Activated naive CD4-positive, alpha-beta T cell (primary cell): ENCODE results near the gene ITGB2.

Experiments used
- DNase-seq, 4 experiments: peaks; one replicate each; lab custom pipeline; 2025; lab: John Stamatoyannopoulos, UW

The ITGB2 gene

GRCh38 chr21:44867999-44868700, 52.5 kb downstream of the ITGB2 start:
- peak in 1 of 4 experiments; percentile 36 for DNase-seq

GRCh38 chr21:44867464-44867863, 53.2 kb downstream of the ITGB2 start:
- no peak for DNase-seq

GRCh38 chr21:44866780-44867179, 53.9 kb downstream of the ITGB2 start:
- DNase-seq, result no peak

GRCh38 chr21:44865561-44866280, 55.0 kb downstream of the ITGB2 start:
- no peak for DNase-seq

- DNase-seq, result no peak
Observed at GRCh38 chr21:44862869-44863685, 57.6 kb downstream of the ITGB2 start.

GRCh38 chr21:44858791-44859190, 61.9 kb downstream of the ITGB2 start:
- no peak for DNase-seq

GRCh38 chr21:44858291-44858690, 62.4 kb downstream of the ITGB2 start:
- DNase-seq, result no peak

GRCh38 chr21:44857127-44857892, 63.4 kb downstream of the ITGB2 start:
- DNase-seq, result no peak

GRCh38 chr21:44856131-44856530, 64.6 kb downstream of the ITGB2 start:
- DNase-seq, result no peak

GRCh38 chr21:44855572-44855971, 65.1 kb downstream of the ITGB2 start:
- no peak for DNase-seq

- peak in 1 of 4 experiments; percentile 38 for DNase-seq
Observed at GRCh38 chr21:44854664-44855446, 65.8 kb downstream of the ITGB2 start.

- no peak for DNase-seq
Observed at GRCh38 chr21:44854391-44854663, 66.4 kb downstream of the ITGB2 start.

GRCh38 chr21:44853601-44854390, 66.9 kb downstream of the ITGB2 start:
- no peak for DNase-seq

GRCh38 chr21:44850905-44851657, 69.6 kb downstream of the ITGB2 start:
- DNase-seq, result no peak

GRCh38 chr21:44850208-44850800, 70.4 kb downstream of the ITGB2 start:
- no peak for DNase-seq

GRCh38 chr21:44849616-44850130, 71.0 kb downstream of the ITGB2 start:
- DNase-seq, result no peak

GRCh38 chr21:44848821-44849521, 71.7 kb downstream of the ITGB2 start:
- no peak for DNase-seq

- DNase-seq, result no peak
Observed at GRCh38 chr21:44847261-44848056, 73.2 kb downstream of the ITGB2 start.
